LNCAP (cell line): ENCODE results near the gene FAM221B.

Experiments
- TF ChIP-seq, protein P1 (sequence below): fragments of 450-650 bp; IDR thresholded peaks from 2 replicates; pipeline ENCODE4 v1.5.1; 2017; ENCODE audit warnings: mild to moderate bottlenecking

The FAM221B gene

GRCh38 chr9:35767458-35767857 lies 61.1 kb downstream of the FAM221B start:
- TF ChIP-seq, protein P1, sequence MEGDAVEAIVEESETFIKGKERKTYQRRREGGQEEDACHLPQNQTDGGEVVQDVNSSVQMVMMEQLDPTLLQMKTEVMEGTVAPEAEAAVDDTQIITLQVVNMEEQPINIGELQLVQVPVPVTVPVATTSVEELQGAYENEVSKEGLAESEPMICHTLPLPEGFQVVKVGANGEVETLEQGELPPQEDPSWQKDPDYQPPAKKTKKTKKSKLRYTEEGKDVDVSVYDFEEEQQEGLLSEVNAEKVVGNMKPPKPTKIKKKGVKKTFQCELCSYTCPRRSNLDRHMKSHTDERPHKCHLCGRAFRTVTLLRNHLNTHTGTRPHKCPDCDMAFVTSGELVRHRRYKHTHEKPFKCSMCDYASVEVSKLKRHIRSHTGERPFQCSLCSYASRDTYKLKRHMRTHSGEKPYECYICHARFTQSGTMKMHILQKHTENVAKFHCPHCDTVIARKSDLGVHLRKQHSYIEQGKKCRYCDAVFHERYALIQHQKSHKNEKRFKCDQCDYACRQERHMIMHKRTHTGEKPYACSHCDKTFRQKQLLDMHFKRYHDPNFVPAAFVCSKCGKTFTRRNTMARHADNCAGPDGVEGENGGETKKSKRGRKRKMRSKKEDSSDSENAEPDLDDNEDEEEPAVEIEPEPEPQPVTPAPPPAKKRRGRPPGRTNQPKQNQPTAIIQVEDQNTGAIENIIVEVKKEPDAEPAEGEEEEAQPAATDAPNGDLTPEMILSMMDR, result no peak

GRCh38 chr9:35766997-35767396 lies 61.5 kb downstream of the FAM221B start:
- TF ChIP-seq, protein P1, result no peak
